ENCODE results near the gene GRIK2. TPM values are rescaled to one million over a fixed set of nuclear protein-coding genes. Genes with fewer than 3 reads are reported as not detected.
A peak's percentile ranks its signal among the peaks of the same experiment; 100 is the strongest.

GRIK2 gene
- total RNA-seq, 4 donors from 2014 or later, result 2.0 to 4.0 (median 2.0) TPM; not detected in 1

DNA sequence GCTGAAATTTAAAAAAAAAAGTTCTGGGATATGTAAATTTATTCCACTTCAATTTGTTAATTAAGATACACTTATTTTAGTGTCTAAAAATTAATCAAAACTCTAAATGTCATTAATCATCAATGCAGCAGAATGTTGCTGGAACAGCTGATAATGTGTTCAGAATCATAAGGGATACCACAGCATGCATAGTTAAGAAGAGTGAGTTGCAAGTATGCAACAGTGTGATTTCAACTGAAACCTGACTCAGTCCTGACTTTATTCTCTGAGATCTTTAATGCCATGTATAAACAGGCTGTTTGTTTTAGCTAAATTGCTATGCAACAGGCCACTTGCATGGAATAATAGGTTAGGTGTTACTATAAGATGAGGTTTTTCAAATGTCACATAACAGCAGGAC lies 1.4 kb downstream of the GRIK2 start:
- intact Hi-C loops (cut with DNase I; ENCODE audit: low total_unique reads) (no loop called here), in situ Hi-C loops (cut with MboI; ENCODE audit: low pct_ligation_motif_present in 1 of 4, low pct_unique_long_range_greater_than_20kb in 1 of 4, low sequenced_read_pairs in 3 of 4) (no loop called here)
- H3K9me3 ChIP-seq, result no peaks in the 10 kb centered on the region
- TF ChIP-seq, protein P1, sequence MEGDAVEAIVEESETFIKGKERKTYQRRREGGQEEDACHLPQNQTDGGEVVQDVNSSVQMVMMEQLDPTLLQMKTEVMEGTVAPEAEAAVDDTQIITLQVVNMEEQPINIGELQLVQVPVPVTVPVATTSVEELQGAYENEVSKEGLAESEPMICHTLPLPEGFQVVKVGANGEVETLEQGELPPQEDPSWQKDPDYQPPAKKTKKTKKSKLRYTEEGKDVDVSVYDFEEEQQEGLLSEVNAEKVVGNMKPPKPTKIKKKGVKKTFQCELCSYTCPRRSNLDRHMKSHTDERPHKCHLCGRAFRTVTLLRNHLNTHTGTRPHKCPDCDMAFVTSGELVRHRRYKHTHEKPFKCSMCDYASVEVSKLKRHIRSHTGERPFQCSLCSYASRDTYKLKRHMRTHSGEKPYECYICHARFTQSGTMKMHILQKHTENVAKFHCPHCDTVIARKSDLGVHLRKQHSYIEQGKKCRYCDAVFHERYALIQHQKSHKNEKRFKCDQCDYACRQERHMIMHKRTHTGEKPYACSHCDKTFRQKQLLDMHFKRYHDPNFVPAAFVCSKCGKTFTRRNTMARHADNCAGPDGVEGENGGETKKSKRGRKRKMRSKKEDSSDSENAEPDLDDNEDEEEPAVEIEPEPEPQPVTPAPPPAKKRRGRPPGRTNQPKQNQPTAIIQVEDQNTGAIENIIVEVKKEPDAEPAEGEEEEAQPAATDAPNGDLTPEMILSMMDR (IDR thresholded peaks at IDR 0.05), result no peak
- TF ChIP-seq POLR2AphosphoS5 (IDR thresholded peaks at IDR 0.05), result no peak
- TF ChIP-seq EP300 (IDR thresholded peaks at IDR 0.05; ENCODE audit: low read depth), result no peak
- TF ChIP-seq POLR2A (IDR thresholded peaks at IDR 0.05), result no peak
- peaks cover 93% of the 10 kb centered on the region for H3K27me3 ChIP-seq
- peaks cover 0 to 12% (median 2%) of the 10 kb centered on the region in 4 donors for H3K4me1 ChIP-seq
- no peak overlapping the region for H3K4me3 ChIP-seq
- no peak for DNase-seq
- H3K36me3 ChIP-seq, result no peaks in the 10 kb centered on the region
- no peak overlapping the region for H3K27ac ChIP-seq

DNA sequence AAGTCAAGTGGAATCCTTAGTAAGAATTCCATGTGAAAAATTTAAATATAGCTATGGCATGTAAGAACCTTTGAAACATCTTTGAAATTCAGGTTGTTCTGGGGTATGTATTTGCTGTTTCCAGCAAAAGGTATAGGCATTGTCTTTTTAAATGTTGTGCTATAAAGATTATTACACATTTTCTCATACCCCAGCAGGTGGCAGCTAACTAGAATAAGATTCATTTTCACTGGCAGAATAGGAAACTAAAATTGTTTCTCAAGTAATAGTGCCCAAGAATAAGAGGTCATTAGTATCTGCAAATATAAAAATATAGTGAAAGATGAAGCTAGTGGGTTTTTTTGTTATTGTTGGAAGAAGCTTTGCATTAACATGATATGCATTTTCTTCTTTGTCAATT lies 1.8 kb downstream of the GRIK2 start:
- intact Hi-C loops (cut with DNase I; ENCODE audit: low total_unique reads), result no loop called here
- Histone ChIP-seq H3K27me3 (peaks cover 93% of the 10 kb centered on the region), H3K4me3 (no peak overlapping the region), H3K27ac (no peak overlapping the region), H3K4me1 (peaks cover 0 to 12% (median 2%) of the 10 kb centered on the region in 4 donors), H3K36me3 (no peaks in the 10 kb centered on the region), H3K9me3 (no peaks in the 10 kb centered on the region)
- DNase-seq, result no peak
- in situ Hi-C loops (cut with MboI; ENCODE audit: low pct_ligation_motif_present in 1 of 4, low pct_unique_long_range_greater_than_20kb in 1 of 4, low sequenced_read_pairs in 3 of 4), result no loop called here
- TF ChIP-seq POLR2A (IDR thresholded peaks at IDR 0.05), result no peak
- TF ChIP-seq, protein P1 (IDR thresholded peaks at IDR 0.05), result peak in 1 of 5 experiments; percentile 7

DNA sequence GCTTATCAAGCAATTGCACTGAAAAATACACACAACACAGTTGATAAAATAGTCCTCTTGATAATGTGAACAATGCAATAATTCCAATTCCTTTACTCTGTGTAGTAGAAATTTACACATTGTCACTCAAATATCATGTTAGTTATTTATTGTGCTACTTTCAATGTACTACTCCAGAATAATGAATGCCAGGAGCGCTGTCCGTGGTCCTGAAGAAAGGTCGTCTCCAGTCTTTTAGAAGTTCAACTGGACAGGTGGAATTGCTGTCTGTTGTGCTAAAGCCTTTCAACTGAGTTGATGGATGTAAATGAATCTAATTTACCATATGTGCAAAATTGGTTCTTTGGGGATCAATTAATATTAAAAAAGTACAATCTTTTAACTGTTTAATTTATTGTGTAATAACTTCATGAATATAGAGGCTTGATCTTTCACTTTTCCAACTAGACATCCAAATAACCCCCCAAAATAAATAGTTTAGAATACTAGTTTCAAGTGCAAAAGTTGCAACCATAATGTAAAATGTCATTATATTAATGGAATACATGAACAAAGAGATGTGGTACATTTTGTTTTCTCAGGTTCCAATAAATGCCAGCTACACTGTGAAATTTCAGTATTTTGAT lies 3.2 kb downstream of the GRIK2 start:
- intact Hi-C loops (cut with DNase I; ENCODE audit: low total_unique reads) (no loop called here), in situ Hi-C loops (cut with MboI; ENCODE audit: low pct_ligation_motif_present in 1 of 4, low pct_unique_long_range_greater_than_20kb in 1 of 4, low sequenced_read_pairs in 3 of 4) (no loop called here)
- Histone ChIP-seq H3K9me3 (no peaks in the 10 kb centered on the region), H3K27ac (no peak overlapping the region), H3K4me3 (no peak overlapping the region), H3K27me3 (peaks cover 93% of the 10 kb centered on the region), H3K36me3 (no peaks in the 10 kb centered on the region), H3K4me1 (peaks cover 0 to 12% (median 2%) of the 10 kb centered on the region in 4 donors)
- DNase-seq, result peak; percentile 60
- no peak for TF ChIP-seq EP300 (IDR thresholded peaks at IDR 0.05; ENCODE audit: low read depth)
- TF ChIP-seq, protein P1 (IDR thresholded peaks at IDR 0.05), result no peak
- no peak for TF ChIP-seq POLR2A (IDR thresholded peaks at IDR 0.05)
- TF ChIP-seq POLR2AphosphoS5 (IDR thresholded peaks at IDR 0.05), result no peak
- 6 to 9% methylated on average over 3 of the region's 3 CpGs for WGBS, 2 donors (ENCODE audit: low coverage in 1 of 2)

DNA sequence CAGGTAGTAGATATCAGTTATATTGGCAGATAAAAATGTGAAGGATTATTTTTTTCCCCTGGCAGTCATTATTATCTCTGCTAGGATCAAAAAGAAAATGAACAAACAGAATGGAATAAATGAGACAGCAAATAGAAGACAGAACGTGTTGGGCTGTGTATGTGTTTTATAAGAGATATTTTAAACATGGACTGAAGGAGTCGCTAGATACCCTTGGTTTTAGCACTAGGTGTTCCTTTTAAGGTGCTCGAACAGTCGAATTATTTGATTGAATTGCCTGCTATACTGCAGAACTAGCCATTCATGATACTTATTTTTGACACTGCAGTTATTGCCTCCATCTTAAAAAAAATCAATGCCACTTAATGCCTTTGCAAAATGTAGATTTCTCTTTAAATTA lies 3.7 kb downstream of the GRIK2 start:
- Histone ChIP-seq H3K4me1 (peaks cover 0 to 13% (median 2%) of the 10 kb centered on the region in 4 donors), H3K27me3 (peaks cover 93% of the 10 kb centered on the region), H3K36me3 (no peaks in the 10 kb centered on the region), H3K4me3 (no peak overlapping the region), H3K27ac (no peak overlapping the region), H3K9me3 (no peaks in the 10 kb centered on the region)
- in situ Hi-C loops (cut with MboI; ENCODE audit: low pct_ligation_motif_present in 1 of 4, low pct_unique_long_range_greater_than_20kb in 1 of 4, low sequenced_read_pairs in 3 of 4) (no loop called here), intact Hi-C loops (cut with DNase I; ENCODE audit: low total_unique reads) (no loop called here)
- DNase-seq, result no peak
- 11 to 21% methylated on average over 4 of the region's 4 CpGs for WGBS, 2 donors (ENCODE audit: low coverage in 1 of 2)
- TF ChIP-seq EP300 (IDR thresholded peaks at IDR 0.05; ENCODE audit: low read depth) (no peak), POLR2A (IDR thresholded peaks at IDR 0.05) (no peak), POLR2AphosphoS5 (IDR thresholded peaks at IDR 0.05) (no peak)
- TF ChIP-seq, protein P1 (IDR thresholded peaks at IDR 0.05), result no peak
